GM18511 (cell line): ENCODE results near the gene CCDC91.
A peak's percentile ranks its signal among the peaks of the same experiment; 100 is the strongest.
"Not testable (repeated sequence)": the region's sequence is repeated elsewhere in the genome, so short reads cannot be mapped to it uniquely, and the experiment has no call there.

Experiments used
- ATAC-seq: cut with Tn5 transposase; IDR thresholded peaks from one replicate; pipeline ENCODE4 v1.9.1; 2021; ENCODE audit warnings: mild to moderate bottlenecking, moderate library complexity; ENCODE audit not compliant: unreplicated experiment

Gene CCDC91

DNA sequence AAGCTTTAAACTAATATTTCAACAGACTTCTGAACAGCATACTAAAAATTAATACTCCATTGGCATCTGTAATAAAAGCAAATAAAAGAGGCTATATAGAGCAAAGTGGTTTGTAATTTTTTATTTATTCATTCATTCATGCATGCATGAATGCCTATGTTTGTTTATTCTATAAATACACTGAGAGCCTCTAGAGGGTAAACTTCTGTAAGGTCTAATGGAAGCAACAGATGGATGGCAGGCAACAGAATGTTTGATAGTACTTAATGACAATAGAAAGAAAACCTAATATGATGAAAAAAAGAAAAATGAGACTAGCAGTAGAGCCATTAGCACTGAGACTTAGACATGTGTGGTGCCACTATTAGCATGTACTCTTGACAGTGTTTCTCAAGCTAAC is 253.1 kb downstream of the CCDC91 start:
- ATAC-seq = no peak

DNA sequence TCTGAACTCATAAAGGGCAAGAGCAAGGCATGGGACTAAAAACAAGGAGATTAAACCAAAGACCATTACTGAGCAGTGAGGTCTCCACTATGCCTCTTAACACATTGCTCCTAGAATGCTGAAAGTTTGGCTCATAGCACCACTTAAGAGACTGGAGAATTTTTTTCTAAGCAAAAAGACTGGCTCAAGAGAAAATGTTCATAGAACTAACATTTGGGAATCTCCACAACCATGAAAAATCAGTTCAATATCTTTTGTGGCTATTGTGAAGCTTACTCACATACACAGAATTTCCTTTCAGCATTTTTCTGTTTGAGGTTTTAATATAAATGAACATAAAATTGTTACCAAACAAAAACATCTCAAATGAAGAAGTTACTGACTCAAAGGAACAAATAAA is 255.8 kb downstream of the CCDC91 start:
- no peak for ATAC-seq

DNA sequence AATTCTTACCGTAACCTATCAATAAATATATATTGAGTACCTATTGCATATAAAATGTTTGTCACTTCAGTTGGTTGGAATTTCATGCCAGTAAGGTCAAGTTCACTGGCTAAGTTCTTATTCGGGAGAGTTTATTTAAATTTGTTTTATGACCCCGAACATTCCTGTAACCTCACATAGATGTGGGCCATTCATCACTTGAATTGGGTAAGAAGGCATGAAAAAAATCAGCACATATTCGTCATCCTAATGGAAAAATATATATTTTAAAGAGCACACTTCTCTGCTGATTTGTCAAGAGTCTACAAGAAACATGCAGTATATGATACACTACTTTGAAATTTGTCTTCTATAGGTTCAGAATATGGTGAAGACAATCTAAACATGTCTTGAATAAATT is 263.4 kb downstream of the CCDC91 start:
- ATAC-seq = no peak

DNA sequence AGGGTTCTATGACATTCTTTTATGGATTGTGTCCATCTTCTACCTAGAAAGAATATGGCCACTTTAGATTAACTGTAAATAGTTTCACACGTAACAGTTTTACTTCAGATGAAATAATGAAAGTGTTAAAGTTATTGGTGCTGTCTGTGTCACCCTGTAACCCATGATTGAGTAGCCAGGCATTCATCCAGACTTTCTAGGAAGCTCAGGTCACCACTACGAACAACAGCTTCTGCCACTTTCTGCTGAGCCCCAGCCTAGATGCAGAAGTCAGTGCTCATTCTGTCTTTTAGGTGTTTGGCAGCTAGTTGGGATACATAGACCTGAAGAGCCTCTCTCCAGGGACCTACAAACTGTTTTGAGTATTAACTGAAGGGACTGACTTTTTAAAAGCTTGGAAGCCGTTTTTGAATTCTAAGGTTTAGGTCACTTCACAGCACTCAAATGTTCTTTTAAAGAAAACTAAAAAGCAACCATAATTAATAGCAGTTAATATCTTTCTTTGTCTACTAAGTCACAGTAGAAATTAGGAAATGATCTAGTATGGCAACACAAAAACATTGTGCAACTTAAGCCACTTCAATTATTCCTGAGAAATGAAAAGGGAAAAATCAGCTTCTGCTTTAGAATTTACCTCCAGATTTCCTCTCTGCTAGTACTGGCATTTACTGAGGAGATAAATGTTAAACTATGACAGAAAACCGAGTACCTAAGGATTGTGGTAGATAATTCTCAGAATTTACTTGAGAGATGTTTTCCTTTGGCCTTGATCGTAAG is 266.9 kb downstream of the CCDC91 start:
- ATAC-seq = no peak

DNA sequence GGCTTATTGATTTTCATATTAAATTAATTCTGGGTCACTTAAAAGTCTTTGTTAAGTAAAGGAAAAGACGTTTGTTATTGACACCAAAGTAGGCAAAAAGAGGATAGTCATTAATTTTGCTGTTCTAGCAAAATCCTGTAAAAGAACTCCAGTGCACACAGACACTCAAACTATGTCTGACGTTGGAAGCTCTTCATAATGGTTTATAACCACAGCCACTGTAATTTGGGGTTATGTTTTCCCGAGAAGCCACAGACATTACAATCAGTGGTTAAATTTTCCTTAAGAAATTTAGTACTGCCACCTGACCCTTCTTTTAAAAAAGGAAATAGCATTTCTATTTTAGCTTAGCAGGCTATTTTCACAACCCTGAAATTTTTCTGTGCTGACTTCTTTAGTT is 267.5 kb downstream of the CCDC91 start:
- ATAC-seq = no peak

DNA sequence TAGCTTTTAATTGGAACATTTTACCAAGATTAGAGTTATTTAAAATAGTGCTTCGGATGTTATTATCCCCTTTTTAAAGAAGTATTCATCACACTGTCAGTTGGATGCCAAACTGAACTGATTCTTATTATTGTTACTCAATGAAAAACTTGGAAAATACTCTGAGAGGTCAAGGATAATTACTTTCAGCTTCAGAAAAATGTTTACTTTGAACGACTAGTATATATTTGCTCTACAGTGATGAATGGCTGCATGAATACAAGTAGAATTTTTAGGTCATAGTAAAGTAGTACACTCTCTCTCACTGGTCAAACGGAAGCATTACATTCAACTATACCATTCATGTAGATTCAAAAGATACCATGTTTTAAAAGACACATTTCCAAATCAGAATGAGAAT is 269.2 kb downstream of the CCDC91 start:
- no peak for ATAC-seq

DNA sequence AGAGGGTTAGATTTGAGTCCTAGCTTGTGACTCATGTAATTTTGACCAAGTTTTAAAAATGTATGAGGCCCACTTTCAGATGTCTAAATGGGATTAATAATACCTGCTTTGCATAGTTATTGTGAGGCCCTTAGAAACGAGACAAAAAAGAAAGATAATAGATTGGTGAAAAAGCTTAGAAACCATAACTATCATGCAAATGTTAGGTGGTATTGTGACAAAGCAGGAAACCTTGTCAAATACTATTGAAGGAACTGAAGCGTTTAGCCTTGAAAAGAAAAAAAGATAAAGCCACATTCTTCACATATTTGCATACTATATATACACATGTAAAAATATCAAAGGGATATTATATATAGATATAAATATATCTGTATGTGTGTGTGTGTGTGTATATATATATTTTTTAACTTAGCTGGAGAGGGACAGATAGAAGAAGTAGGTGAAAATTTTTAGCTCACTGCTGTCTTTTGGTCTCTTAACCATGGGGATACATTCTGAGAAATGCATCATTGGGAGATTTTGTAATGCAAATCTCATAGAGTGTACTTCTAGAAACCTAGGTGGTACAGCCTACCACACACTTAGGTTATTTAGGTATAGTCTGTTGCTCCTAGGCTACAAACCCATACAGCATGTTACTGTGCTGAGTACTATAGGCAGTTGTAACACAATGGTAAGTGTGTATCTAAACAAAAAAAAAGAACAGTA is 270.3 kb downstream of the CCDC91 start:
- peak; percentile 79 for ATAC-seq

DNA sequence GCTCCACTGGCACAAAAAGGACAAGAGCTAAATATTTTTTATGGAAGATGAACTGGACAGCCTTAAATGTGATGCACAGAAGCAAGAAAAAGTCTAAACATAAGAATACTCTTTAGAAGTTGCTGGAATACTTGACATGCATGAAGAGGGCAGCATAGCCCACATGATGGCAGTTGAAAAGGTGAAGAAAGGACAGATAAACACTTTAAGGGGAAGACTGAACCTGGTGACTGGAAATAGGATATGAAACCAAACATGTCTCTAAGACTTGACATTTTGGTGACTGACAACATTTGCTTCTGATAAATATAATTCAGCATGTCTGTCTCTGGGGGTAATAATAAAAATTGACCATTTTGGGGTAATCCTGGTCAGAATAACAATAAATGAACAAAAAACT is 273.1 kb downstream of the CCDC91 start:
- ATAC-seq = no peak

DNA sequence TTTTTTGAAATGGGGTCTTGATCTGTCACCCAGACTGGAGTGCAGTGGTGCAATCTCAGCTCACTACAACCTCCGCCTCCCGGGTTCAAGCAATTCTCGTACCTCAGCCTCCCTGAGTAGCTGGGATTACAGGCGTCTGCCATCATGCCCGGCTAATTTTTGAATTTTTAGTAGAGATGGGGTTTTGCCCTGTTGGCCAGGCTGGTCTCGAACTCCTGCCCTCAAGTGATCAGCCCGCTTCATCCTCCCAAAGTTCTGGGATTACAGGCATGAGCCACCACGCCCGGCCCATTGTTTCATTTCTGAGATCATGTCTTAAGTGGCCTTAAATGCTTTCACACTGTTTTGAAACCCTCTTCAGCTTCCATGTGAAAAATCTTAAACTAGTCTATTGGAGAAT is 281.5 kb downstream of the CCDC91 start:
- not testable (repeated sequence) for ATAC-seq

DNA sequence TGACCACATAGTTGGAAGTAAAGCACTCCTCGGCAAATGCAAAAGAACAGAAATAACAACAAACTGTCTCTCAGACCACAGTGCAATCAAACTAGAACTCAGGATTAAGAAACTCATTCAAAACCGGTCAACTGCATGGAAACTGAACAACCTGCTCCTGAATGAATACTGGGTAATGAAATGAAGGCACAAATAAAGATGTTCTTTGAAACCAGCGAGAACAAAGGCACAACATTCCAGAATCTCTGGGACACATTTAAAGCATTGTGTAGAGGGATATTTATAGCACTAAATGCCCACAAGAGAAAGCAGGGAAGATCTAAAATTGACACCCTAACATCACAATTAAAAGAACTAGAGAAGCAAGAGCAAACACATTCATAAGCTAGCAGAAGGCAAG is 285.9 kb downstream of the CCDC91 start:
- ATAC-seq = not testable (repeated sequence)

DNA sequence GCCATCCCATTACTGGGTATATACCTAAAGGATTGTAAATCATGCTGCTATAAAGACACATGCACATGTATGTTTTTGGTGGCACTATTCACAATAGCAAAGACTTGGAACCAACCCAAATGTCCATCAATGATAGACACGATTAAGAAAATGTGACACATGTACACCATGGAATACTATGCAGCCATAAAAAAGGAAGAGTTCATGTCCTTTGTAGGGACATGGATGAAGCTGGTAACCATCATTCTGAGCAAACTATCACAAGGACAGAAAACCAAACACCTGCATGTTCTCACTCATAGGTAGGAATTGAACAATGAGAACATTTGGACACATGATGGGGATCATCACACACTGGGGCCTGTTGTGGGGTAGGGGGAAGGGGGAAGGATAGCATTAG is 288.8 kb downstream of the CCDC91 start:
- not testable (repeated sequence) for ATAC-seq

DNA sequence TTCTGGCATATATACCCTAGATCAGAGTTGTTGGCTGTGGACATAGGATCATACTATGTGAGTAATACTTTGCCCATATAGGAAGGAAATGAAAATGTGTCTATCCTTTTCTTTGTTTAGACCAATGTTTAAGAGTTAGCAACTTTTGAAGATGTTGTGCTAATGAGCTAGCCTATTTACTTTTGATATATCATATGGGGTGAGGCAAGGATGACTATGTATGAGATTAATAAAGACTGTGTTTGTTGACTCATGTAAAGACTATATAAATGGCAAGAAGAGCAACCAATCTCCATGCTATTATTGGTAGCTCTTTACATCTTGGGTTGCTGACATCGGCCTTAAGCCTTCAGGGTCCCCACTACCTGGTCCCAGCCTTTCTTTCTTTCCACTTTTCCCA is 289.4 kb downstream of the CCDC91 start:
- ATAC-seq = no peak

DNA sequence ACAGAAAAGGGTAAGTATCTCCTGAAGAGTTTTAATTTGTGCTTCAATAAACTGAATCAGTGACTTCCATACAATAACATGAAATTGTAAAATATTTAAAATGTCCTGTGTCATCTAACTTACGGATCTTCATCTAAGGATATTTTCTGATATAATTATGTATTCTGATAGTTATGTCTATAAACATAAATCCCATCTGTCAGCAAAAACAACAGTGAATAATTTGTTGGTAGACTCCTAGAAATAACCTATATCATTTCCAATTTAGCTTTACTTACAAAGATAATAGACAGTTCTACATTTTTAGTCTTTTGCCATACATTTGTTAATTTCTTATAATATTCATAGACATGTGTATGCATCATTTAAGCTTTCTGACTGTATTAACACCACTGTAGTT is 293.9 kb downstream of the CCDC91 start:
- no peak for ATAC-seq

DNA sequence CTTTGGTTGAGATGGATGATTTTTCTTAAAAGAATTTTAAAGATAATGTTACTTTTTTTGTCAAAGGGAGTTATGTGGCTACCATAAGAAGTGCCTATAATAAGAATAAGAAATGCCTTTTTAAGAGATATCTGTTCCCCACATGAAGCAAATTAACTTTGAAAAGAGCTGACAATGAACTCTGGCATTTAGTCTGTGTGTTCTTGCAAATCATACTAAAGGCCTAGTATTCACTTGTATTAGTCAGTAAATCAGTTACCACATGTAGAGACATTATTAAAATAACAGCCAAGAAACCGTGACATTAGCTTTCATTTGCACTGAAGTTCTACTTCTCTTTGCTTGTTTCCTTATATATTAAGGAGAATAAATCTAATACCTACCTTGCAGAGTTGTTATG is 296.3 kb downstream of the CCDC91 start:
- no peak for ATAC-seq

DNA sequence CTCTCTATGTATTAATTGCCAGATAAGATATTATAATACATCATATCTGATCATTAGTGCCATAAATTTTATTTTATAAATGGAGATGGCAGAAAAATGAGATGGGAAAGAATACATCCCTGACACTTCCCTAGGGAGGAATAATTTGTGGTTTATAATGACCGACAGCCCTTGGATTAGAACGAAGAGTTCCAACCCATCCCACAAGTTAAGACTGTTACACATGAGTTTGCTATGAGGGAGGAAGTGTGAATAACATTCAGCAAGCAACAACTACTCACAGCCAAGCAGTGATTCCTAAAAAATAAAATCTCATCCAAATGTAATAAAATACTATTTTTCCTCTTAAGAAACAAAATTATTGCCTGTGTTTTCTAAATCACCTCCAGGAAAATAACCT is 299.0 kb downstream of the CCDC91 start:
- no peak for ATAC-seq

DNA sequence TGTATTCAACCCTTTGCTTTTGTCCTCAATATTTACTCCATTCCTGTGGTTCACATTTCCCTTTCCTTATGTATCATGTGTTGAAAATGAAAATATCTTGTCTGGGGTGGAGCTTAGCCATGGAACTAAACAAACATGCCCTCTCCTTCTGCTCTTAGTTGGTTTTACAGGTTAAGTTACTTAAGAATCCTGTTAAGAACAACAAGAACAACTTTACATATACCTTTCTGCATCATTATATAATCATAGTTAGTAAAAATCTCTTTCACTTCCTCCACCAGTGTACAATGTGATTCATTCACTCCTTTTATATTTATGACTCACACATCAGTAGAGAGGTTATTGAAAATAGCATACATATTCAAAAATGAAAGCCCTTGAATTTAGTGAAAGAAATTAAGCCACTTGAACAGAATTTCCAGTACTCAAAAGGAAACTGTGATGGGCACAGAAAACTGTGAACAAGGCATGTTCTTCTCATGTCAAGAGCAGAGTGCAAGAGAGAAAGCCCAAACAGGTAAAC is 307.7 kb downstream of the CCDC91 start:
- ATAC-seq = peak; percentile 97

DNA sequence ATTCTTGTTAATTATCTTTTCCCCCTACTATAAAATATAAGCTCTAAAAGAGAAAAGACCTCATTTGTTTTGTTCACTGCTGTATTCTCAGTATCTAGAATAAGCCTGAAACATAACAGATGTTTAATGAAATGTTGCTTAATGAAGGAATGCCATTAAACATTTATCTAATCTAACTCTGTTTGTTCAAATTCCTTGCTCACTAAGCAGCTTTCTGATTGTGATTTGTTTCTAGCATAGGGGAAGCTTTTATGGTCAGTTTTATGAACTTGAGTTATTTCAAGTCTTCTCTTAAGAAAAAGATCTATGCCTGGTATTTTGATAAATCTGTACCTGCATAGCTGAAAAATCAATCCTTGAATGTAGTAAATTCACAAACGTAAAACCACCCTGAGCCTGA is 308.6 kb downstream of the CCDC91 start:
- ATAC-seq = no peak

DNA sequence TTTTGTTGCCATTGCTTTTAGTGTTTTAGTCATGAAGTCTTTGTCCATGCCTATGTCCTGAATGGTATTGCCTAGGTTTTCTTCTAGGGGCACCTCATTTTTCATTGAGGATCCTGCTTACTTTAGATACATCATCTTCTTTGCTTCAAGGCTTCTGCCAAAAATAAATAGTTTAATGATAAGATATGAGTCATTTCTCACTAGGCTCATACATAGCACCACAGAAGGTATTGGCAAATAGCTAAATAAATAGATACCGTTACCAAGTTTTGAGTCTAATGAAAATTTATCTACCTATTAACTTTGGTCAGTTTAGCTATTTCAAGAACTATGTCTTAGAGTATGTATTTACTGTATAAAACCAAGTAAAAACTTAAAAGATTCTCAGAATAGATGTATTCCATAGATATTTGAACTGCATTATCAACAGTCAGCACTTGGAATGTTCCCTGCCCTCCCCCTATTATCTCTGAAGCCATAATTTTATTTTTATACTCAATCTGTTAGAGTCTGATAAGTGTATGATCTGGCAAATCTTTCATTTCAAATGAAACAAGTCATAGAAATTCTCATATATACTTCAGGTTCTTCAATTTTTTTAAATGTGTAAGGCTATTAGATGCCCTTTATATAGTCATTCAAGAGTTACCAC is 310.2 kb downstream of the CCDC91 start:
- no peak for ATAC-seq

DNA sequence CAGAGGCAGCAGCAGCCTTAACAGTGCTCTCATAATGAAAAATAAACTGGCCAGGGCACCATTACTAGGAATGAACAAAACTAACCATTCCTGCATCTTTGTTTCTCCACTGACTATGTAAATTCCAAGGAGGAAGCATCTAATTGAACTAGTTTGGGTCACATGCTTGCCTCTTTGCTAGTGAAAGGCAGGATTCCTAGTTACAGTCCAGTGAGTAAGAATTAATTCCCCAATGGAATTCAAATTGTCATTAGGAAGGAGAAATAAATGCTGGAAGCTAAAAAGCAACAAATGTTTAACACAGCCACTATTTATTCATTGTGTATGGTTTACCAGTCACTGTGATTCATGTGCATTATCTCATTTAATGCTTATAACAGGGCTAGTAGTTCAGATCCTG is 316.0 kb downstream of the CCDC91 start:
- ATAC-seq = no peak

DNA sequence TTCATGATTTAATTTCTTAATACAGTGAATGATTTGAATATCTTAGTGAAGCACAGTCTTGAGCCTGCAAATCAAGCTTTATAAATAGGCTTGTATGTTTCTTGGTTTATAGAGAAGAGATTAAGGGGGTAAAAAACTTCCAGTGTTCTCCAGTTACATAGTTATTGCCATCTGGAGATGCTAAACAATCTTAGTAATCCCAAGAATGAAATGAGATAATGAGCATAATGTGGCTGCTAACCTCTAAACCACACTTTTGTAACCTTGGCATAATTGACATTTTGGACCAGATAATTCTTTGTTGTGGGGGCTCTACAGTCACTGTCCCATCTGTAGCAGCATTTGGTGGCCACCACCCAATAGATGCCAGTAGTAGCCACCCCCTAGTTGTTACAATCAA is 316.8 kb downstream of the CCDC91 start:
- ATAC-seq = no peak

DNA sequence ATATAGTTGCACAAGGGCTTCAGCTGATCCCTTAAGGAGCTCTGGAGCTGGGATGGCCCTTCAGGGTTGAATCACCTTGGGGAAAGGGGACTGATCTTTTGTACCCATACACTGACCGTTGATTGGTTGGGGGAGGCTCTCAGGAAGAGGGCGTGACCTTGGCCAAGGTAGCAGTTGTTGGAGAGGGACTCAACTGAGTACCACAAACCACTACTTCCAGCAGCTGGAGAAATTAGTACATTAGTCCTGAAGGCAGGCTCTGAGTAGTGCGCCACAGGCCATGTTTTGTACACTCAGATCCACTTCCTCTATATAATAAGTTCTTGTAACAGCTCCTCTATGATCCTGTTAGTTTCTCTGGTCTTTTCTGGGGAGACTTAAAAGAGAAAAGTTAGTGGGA is 317.6 kb downstream of the CCDC91 start:
- ATAC-seq = no peak

DNA sequence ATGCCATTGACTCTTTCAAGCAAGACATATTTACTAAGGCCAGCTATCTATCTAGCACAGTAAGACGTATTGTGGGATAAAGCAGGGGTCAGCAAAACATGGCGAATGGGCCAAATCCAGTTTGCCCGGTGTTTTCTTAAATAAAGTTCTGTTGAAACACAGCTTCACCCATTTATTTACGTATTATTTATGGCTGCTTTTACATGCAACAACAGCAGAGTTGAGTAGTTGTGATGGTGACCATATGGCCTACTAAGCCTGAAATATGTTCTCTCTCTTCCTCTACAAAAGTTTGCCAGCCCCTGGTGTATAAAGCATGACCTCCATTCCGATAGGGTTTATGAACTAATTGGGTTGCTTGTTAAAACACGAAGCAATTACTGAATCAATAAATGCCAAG is 322.1 kb downstream of the CCDC91 start:
- ATAC-seq = no peak
